Osteoblast (primary cell): Measurements from ENCODE around the gene TRIM46. TPM values are rescaled to one million over a fixed set of nuclear protein-coding genes. Genes with fewer than 3 reads are reported as not detected.
"Not testable (repeated sequence)": the region's sequence is repeated elsewhere in the genome, so short reads cannot be mapped to it uniquely, and the experiment has no call there.

Source experiments
- DNase-seq: peaks from one replicate; pipeline ENCODE4 v3.0.0; 2011; ENCODE audit warnings: low spot score, mixed read lengths; ENCODE audit not compliant: insufficient read length; ENCODE audit errors: missing footprints
- H2AFZ ChIP-seq: 2 replicates; pipeline ENCODE4 v1.6.0; 2011; ENCODE audit warnings: mild to moderate bottlenecking, low read length
- H3K27ac ChIP-seq: 2 replicates; pipeline ENCODE4 v1.5.1; 2011; ENCODE audit warnings: mild to moderate bottlenecking, low read depth, low read length, moderate library complexity
- H3K27me3 ChIP-seq: 2 replicates; pipeline ENCODE4 v1.6.0; 2012; ENCODE audit warnings: mild to moderate bottlenecking, control low read depth, inconsistent platforms, low read length, moderate library complexity; ENCODE audit not compliant: insufficient read depth
- H3K36me3 ChIP-seq: 2 replicates; pipeline ENCODE4 v1.5.1; 2011; ENCODE audit warnings: mild to moderate bottlenecking, low read length, control low read depth, moderate library complexity; ENCODE audit not compliant: insufficient read depth
- H3K4me1 ChIP-seq: 2 replicates; pipeline ENCODE4 v1.5.1; 2011; ENCODE audit warnings: mild to moderate bottlenecking, low read length, control low read depth, moderate library complexity; ENCODE audit not compliant: insufficient read depth
- H3K4me2 ChIP-seq: 2 replicates; pipeline ENCODE4 v1.6.0; 2011; ENCODE audit warnings: mild to moderate bottlenecking, low read length; ENCODE audit not compliant: insufficient read depth
- H3K4me3 ChIP-seq: fragments of 200-600 bp; sonication (generic); 3 replicates; pipeline ENCODE4 v1.5.1; 2012; ENCODE audit warnings: mild to moderate bottlenecking, low read length, inconsistent platforms; ENCODE audit not compliant: insufficient read depth
- H3K79me2 ChIP-seq: 2 replicates; pipeline ENCODE4 v1.6.0; 2012; ENCODE audit warnings: mild to moderate bottlenecking, low read length, control low read depth, inconsistent platforms; ENCODE audit not compliant: insufficient read depth
- H3K9me3 ChIP-seq: 2 replicates; pipeline ENCODE4 v1.5.1; 2011; ENCODE audit warnings: low read depth, low read length, control low read depth
- H4K20me1 ChIP-seq: 2 replicates; pipeline ENCODE4 v1.6.0; 2012; ENCODE audit warnings: mild to moderate bottlenecking, low read length, control low read depth; ENCODE audit not compliant: insufficient read depth
- CTCF ChIP-seq: IDR thresholded peaks from 2 replicates; pipeline ENCODE4 v1.5.1; 2011; ENCODE audit warnings: mild to moderate bottlenecking, low read depth, low read length, moderate library complexity; ENCODE audit errors: extremely low read depth
- total RNA-seq: library from RNA; depleted of rRNA; stranded (reverse); fragments of >200 nt; gene quantifications from 2 replicates; pipeline ENCODE4 v1.2.3, GENCODE V29; 2012

The TRIM46 gene
- total RNA-seq, 1 donor, result 3.3 TPM

- Histone ChIP-seq H3K79me2 (peaks cover 34% of the 10 kb centered on the region), H3K4me3 (peak within 1 kb of the TSS; percentile 89), H3K4me1 (peaks cover 17% of the 10 kb centered on the region), H3K27me3 (no peaks in the 10 kb centered on the region), H3K36me3 (peaks cover 9% of the 10 kb centered on the region), H3K9me3 (no peaks in the 10 kb centered on the region), H3K4me2 (peak within 1 kb of the TSS; percentile 79), H2AFZ (peak within 1 kb of the TSS; percentile 94), H3K27ac (peak within 1 kb of the TSS; percentile 85), H4K20me1 (no peaks in the 10 kb centered on the region)
- DNase-seq, result peak; percentile 97
- no peak for TF ChIP-seq CTCF
Observed at GRCh38 chr1:155139895-155140629, 33.6 kb upstream of the TRIM46 start, which contains the start of gene DPM3. DPM3 (minus strand) TSS chr1:155140531; CDS start chr1:155140240, 291 bp downstream.

- Histone ChIP-seq H3K79me2 (peaks cover 34% of the 10 kb centered on the region), H2AFZ (peak overlapping the region; percentile 94), H3K4me3 (peak overlapping the region; percentile 89), H3K36me3 (peaks cover 9% of the 10 kb centered on the region), H3K9me3 (no peaks in the 10 kb centered on the region), H3K4me2 (peak overlapping the region; percentile 79), H3K27ac (peak overlapping the region; percentile 85), H3K27me3 (no peaks in the 10 kb centered on the region), H3K4me1 (peaks cover 14% of the 10 kb centered on the region), H4K20me1 (no peaks in the 10 kb centered on the region)
- DNase-seq, result no peak
- no peak for TF ChIP-seq CTCF
Observed at GRCh38 chr1:155140630-155140953, 33.1 kb upstream of the TRIM46 start.

- Histone ChIP-seq H3K36me3 (peaks cover 9% of the 10 kb centered on the region), H3K9me3 (no peaks in the 10 kb centered on the region), H2AFZ (no peak overlapping the region), H3K4me3 (no peak overlapping the region), H3K4me1 (peaks cover 12% of the 10 kb centered on the region), H3K27me3 (peaks cover 6% of the 10 kb centered on the region), H3K79me2 (peaks cover 32% of the 10 kb centered on the region), H4K20me1 (no peaks in the 10 kb centered on the region), H3K4me2 (no peak overlapping the region), H3K27ac (no peak overlapping the region)
- DNase-seq, result no peak
- no peak for TF ChIP-seq CTCF
Observed at GRCh38 chr1:155141749-155142148, 31.9 kb upstream of the TRIM46 start.

- H3K27me3 ChIP-seq, result peaks cover 6% of the 10 kb centered on the region
- no peak overlapping the region for H2AFZ ChIP-seq
- H3K4me1 ChIP-seq, result peaks cover 2% of the 10 kb centered on the region
- no peak overlapping the region for H3K4me3 ChIP-seq
- no peaks in the 10 kb centered on the region for H3K36me3 ChIP-seq
- no peaks in the 10 kb centered on the region for H4K20me1 ChIP-seq
- H3K79me2 ChIP-seq, result no peaks in the 10 kb centered on the region
- TF ChIP-seq CTCF, result no peak
- H3K27ac ChIP-seq, result no peak overlapping the region
- DNase-seq, result no peak
- no peak overlapping the region for H3K4me2 ChIP-seq
- H3K9me3 ChIP-seq, result no peaks in the 10 kb centered on the region
Observed at GRCh38 chr1:155145491-155145890, 28.2 kb upstream of the TRIM46 start.

GRCh38 chr1:155155996-155156643 lies 17.5 kb upstream of the TRIM46 start:
- H2AFZ ChIP-seq, H3K27ac ChIP-seq, H3K4me2 ChIP-seq, H3K4me1 ChIP-seq, H3K36me3 ChIP-seq, H3K79me2 ChIP-seq, H3K9me3 ChIP-seq, H3K27me3 ChIP-seq, H3K4me3 ChIP-seq, DNase-seq, H4K20me1 ChIP-seq: not testable (repeated sequence)
